ENCODE results near the gene TMEM158. TPM values are rescaled to one million over a fixed set of nuclear protein-coding genes. Genes with fewer than 3 reads are reported as not detected.

Gene TMEM158
- polyA plus RNA-seq, 1 of the 3 experiments (the other 2 are of a cell fraction): 76.4 TPM

- Histone ChIP-seq H3K9me3 (peaks cover 12% of the 10 kb centered on the region; the same call in 1 of the 2 replicates), H4K20me1 (ENCODE audit: insufficient read depth) (no peaks in the 10 kb centered on the region), H3K4me2 (no peak overlapping the region), H3K36me3 (replicated peaks in 1 of 2; ENCODE audit: control insufficient read depth in 1 of 2, insufficient read depth in 2 of 2, low read length in 1 of 2) (no peaks in the 10 kb centered on the region), H3K9me2 (no peaks in the 10 kb centered on the region), H3K9ac (no peak overlapping the region), H3K27ac (ENCODE audit: low read depth in 2 of 2, low read length in 1 of 2) (no peak overlapping the region), H3F3A (replicated peaks; ENCODE audit: insufficient read depth) (peaks cover 1% of the 10 kb centered on the region), H3K27me3 (ENCODE audit: insufficient read depth) (no peaks in the 10 kb centered on the region), H3K4me1 (ENCODE audit: control insufficient read depth in 1 of 2, insufficient read depth in 2 of 2, low read depth in 1 of 2, low read length in 1 of 2) (no peaks in the 10 kb centered on the region), H3K79me2 (ENCODE audit: insufficient read depth) (no peaks in the 10 kb centered on the region), H2AFZ (ENCODE audit: low read depth) (no peak overlapping the region), H3K4me3 (ENCODE audit: low read depth in 2 of 2, low read length in 1 of 2) (no peak overlapping the region)
- CTCF ChIA-PET: interaction anchor here (1.0 to 1.1 kb wide), 2 partner anchors 14 to 50 kb away, joined by 3 to 4 read pairs; no protein-coding TSS in a partner anchor
- POLR2A ChIA-PET: no interaction called here
- WGBS (ENCODE audit: low lambda C conversion rate): 26% methylated on average over 5 of the region's 5 CpGs
- DNase-seq: no peak
- TF ChIP-seq PBX3 (IDR thresholded peaks at IDR 0.05) (no peak), MXI1 (IDR thresholded peaks at IDR 0.05; ENCODE audit: low read depth, low read length) (no peak), GATA2 (CRISPR knock-in tag; IDR thresholded peaks at IDR 0.05) (no peak), RXRA (IDR thresholded peaks at IDR 0.05; ENCODE audit: borderline replicate concordance, low read depth) (no peak), TCF12 (IDR thresholded peaks at IDR 0.05) (no peak), FOXJ3 (CRISPR knock-in tag; IDR thresholded peaks at IDR 0.05) (no peak), NRF1 (IDR thresholded peaks at IDR 0.05; ENCODE audit: low read depth, low read length) (no peak), YY1 (IDR thresholded peaks at IDR 0.05; ENCODE audit: low read depth) (no peak), GABPA (IDR thresholded peaks at IDR 0.05; ENCODE audit: low read depth) (no peak), EZH2phosphoT487 (IDR thresholded peaks at IDR 0.05; ENCODE audit: borderline replicate concordance, low read depth) (no peak), POLR2AphosphoS5 (IDR thresholded peaks at IDR 0.05; ENCODE audit: low read depth, low read length) (no peak), RFX5 (IDR thresholded peaks at IDR 0.05; ENCODE audit: low read length) (no peak), USF1 (IDR thresholded peaks at IDR 0.05; ENCODE audit: borderline replicate concordance, low read depth) (no peak), TEAD4 (IDR thresholded peaks at IDR 0.05; ENCODE audit: borderline replicate concordance, insufficient read depth) (no peak)
Measured at GRCh38 chr3:45275006-45275704, 49.1 kb upstream of the TMEM158 start.

- H3K9me2 ChIP-seq: no peaks in the 10 kb centered on the region
- WGBS (ENCODE audit: low lambda C conversion rate): 34% methylated on average over 3 of the region's 4 CpGs
- no peak overlapping the region for H3K9ac ChIP-seq
- no peak overlapping the region for H3K4me2 ChIP-seq
- no peaks in the 10 kb centered on the region for H3K79me2 ChIP-seq (ENCODE audit: insufficient read depth)
- ChIA-PET POLR2A (no interaction called here), CTCF (interaction anchor here (1.0 kb wide), 1 partner anchor 48 kb away, joined by 4 read pairs; no protein-coding TSS in a partner anchor)
- no peaks in the 10 kb centered on the region for H3K27me3 ChIP-seq (ENCODE audit: insufficient read depth)
- no peak for DNase-seq
- no peaks in the 10 kb centered on the region for H4K20me1 ChIP-seq (ENCODE audit: insufficient read depth)
- peaks cover 12% of the 10 kb centered on the region; the same call in 1 of the 2 replicates for H3K9me3 ChIP-seq
- no peaks in the 10 kb centered on the region for H3K36me3 ChIP-seq (replicated peaks in 1 of 2; ENCODE audit: control insufficient read depth in 1 of 2, insufficient read depth in 2 of 2, low read length in 1 of 2)
- no peak overlapping the region for H2AFZ ChIP-seq (ENCODE audit: low read depth)
- H3K4me3 ChIP-seq (ENCODE audit: low read depth in 2 of 2, low read length in 1 of 2): no peak overlapping the region
- no peaks in the 10 kb centered on the region for H3F3A ChIP-seq (replicated peaks; ENCODE audit: insufficient read depth)
- H3K4me1 ChIP-seq (ENCODE audit: control insufficient read depth in 1 of 2, insufficient read depth in 2 of 2, low read depth in 1 of 2, low read length in 1 of 2): no peaks in the 10 kb centered on the region
- H3K27ac ChIP-seq (ENCODE audit: low read depth in 2 of 2, low read length in 1 of 2): no peak overlapping the region
- TF ChIP-seq TEAD4 (IDR thresholded peaks at IDR 0.05; ENCODE audit: borderline replicate concordance, insufficient read depth) (no peak), JUND (IDR thresholded peaks at IDR 0.05) (no peak), USF2 (IDR thresholded peaks at IDR 0.05; ENCODE audit: borderline replicate concordance, low read depth, low read length) (no peak), CTCF (IDR thresholded peaks at IDR 0.05) (no peak), PBX3 (IDR thresholded peaks at IDR 0.05) (no peak), MAX (IDR thresholded peaks at IDR 0.05; ENCODE audit: low read depth) (no peak), RFX5 (IDR thresholded peaks at IDR 0.05; ENCODE audit: low read length) (no peak), EP300 (IDR thresholded peaks at IDR 0.05; ENCODE audit: borderline replicate concordance in 1 of 2, low read depth in 1 of 2, low read length in 1 of 2) (no peak), CHD2 (IDR thresholded peaks at IDR 0.05; ENCODE audit: low read length, partially characterized antibody) (no peak)
Measured at GRCh38 chr3:45273681-45274515, 47.8 kb upstream of the TMEM158 start.

Measured in SK-N-SH (cell line).